ENCODE results near the gene SMPDL3A. TPM values are rescaled to one million over a fixed set of nuclear protein-coding genes. Genes with fewer than 3 reads are reported as not detected.

The SMPDL3A gene
- total and polyA plus RNA-seq, 2 of the 8 experiments (the other 6 are each of a cell fraction or from before 2014, with no cell fraction given): 3.5 to 3.9 TPM

GRCh38 chr6:122839906-122840305, 50.8 kb downstream of the SMPDL3A start:
- no peaks in the 10 kb centered on the region for H3K79me2 ChIP-seq (ENCODE audit: control insufficient read depth in 1 of 2, insufficient read depth in 2 of 2, low read length in 2 of 2)
- CTCF ChIA-PET (ENCODE audit: partially characterized antibody): interaction anchor here (0.6 to 2.7 kb wide), 38 partner anchors 10 to 1985 kb away, joined by 3 to 179 read pairs (median 6); partner anchors contain the start of genes FABP7 and SMPDL3A
- H3K4ac ChIP-seq (replicated peaks; ENCODE audit: insufficient read length, low read depth, low read length): no peak overlapping the region
- no peak for DNase-seq (ENCODE audit: low read depth in 1 of 2, low spot score in 2 of 2)
- no peaks in the 10 kb centered on the region for H4K20me1 ChIP-seq (replicated peaks in 1 of 2; ENCODE audit: control insufficient read depth in 1 of 2, insufficient read depth in 2 of 2, low read length in 2 of 2)
- no peaks in the 10 kb centered on the region for H3K27me3 ChIP-seq (replicated peaks in 1 of 4; ENCODE audit: control insufficient read depth in 3 of 4, extremely low read depth in 1 of 4, insufficient read depth in 3 of 4, low read length in 3 of 4)
- no peak overlapping the region for H3K4me2 ChIP-seq (ENCODE audit: insufficient read depth in 1 of 2, low read depth in 2 of 2, low read length in 2 of 2)
- no peak for FAIRE-seq
- H4K5ac ChIP-seq (ENCODE audit: insufficient read length, low read depth, low read length): no peak overlapping the region
- H3K18ac ChIP-seq (ENCODE audit: extremely low read depth, low read length): peak overlapping the region; percentile 51
- H4K8ac ChIP-seq (ENCODE audit: extremely low read depth, insufficient read depth, low read length): no peak overlapping the region
- H2AFZ ChIP-seq (ENCODE audit: low read length): 0 out of 2 replicates have a peak overlapping the region, but pooled peaks have one; percentile 40
- no peaks in the 10 kb centered on the region for H3K23me2 ChIP-seq (ENCODE audit: low read depth, low read length)
- no peak overlapping the region for H3K27ac ChIP-seq (ENCODE audit: low read depth, low read length)
- no peak overlapping the region for H3K56ac ChIP-seq (replicated peaks; ENCODE audit: insufficient read length, low read depth, low read length)
- no peak overlapping the region for H2BK5ac ChIP-seq (ENCODE audit: low read depth, low read length)
- H3K23ac ChIP-seq (ENCODE audit: insufficient read length): no peak overlapping the region
- H2BK120ac ChIP-seq (replicated peaks; ENCODE audit: low read depth, low read length): no peak overlapping the region
- no peak overlapping the region for H2BK20ac ChIP-seq (ENCODE audit: low read length)
- H3K9me3 ChIP-seq (ENCODE audit: insufficient read depth in 2 of 2, low read depth in 1 of 2, low read length in 1 of 2): no peaks in the 10 kb centered on the region
- H3K36me3 ChIP-seq (ENCODE audit: control insufficient read depth in 2 of 4, insufficient read depth in 4 of 4, low read length in 3 of 4): no peaks in the 10 kb centered on the region
- H3K4me3 ChIP-seq (ENCODE audit: extremely low read depth in 1 of 4, insufficient read depth in 2 of 4, low read depth in 3 of 4, low read length in 4 of 4): no peak overlapping the region
- H4K91ac ChIP-seq (replicated peaks; ENCODE audit: insufficient read length, low read length): no peak overlapping the region
- no peak overlapping the region for H2BK15ac ChIP-seq (ENCODE audit: low read length)
- H2AK5ac ChIP-seq (ENCODE audit: low read depth, low read length): no peak overlapping the region
- H3K79me1 ChIP-seq (ENCODE audit: low read depth, low read length): no peaks in the 10 kb centered on the region
- POLR2A ChIA-PET (ENCODE audit: partially characterized antibody): interaction anchor here (0.6 to 1.9 kb wide), 5 partner anchors 38 to 174 kb away, joined by 3 to 5 read pairs (median 4); partner anchors contain the start of gene SMPDL3A
- H3K4me1 ChIP-seq (replicated peaks in 1 of 4; ENCODE audit: control insufficient read depth in 3 of 4, insufficient read depth in 4 of 4, low read length in 3 of 4): peaks cover 0 to 2% (median 0%) of the 10 kb centered on the region in 4 experiments; a peak in 1 of 7 replicates
- no peak overlapping the region for H3K14ac ChIP-seq (ENCODE audit: insufficient read length)
- WGBS, 2 experiments (ENCODE audit: extremely low coverage in 1 of 2, insufficient coverage in 1 of 2, insufficient read length in 1 of 2, insufficient replicate concordance in 2 of 2, low coverage in 1 of 2, low lambda C conversion rate in 2 of 2, missing lambda C conversion rate in 1 of 2): 81% methylated on average over 8 of the region's 8 CpGs; no CpG with 5 or more reads in 1 of the 2 experiments
- no peak overlapping the region for H3K9ac ChIP-seq (replicated peaks in 1 of 4; ENCODE audit: extremely low read depth in 1 of 4, low read depth in 3 of 4, low read length in 3 of 4)
- no peak for TF ChIP-seq HDAC2 (IDR thresholded peaks at IDR 0.05; ENCODE audit: borderline replicate concordance in 1 of 2, low read depth in 2 of 2, low read length in 2 of 2)
- TF ChIP-seq JUN (IDR thresholded peaks at IDR 0.05; ENCODE audit: low read depth, low read length): no peak
- TF ChIP-seq TCF12 (IDR thresholded peaks at IDR 0.05; ENCODE audit: low read depth, low read length): no peak
- no peak for TF ChIP-seq CBX8 (IDR thresholded peaks at IDR 0.05; ENCODE audit: borderline replicate concordance, low read depth, low read length)
- TF ChIP-seq HDAC6 (IDR thresholded peaks at IDR 0.05; ENCODE audit: low read depth, low read length): no peak
- TF ChIP-seq SIRT6 (IDR thresholded peaks at IDR 0.05; ENCODE audit: low read length): no peak
- TF ChIP-seq TEAD4 (IDR thresholded peaks at IDR 0.05; ENCODE audit: low read depth, low read length): no peak
- no peak for TF ChIP-seq YY1 (IDR thresholded peaks at IDR 0.05; ENCODE audit: low read depth, low read length)
- TF ChIP-seq PHF8 (conservative IDR thresholded peaks at IDR 0.05; ENCODE audit: low read depth, low read length): no peak
- no peak for TF ChIP-seq CBX5 (IDR thresholded peaks at IDR 0.05; ENCODE audit: low read depth, low read length)
- no peak for TF ChIP-seq CHD2 (IDR thresholded peaks at IDR 0.05; ENCODE audit: low read length)
- H2BK12ac ChIP-seq (ENCODE audit: low read depth, low read length): no peak overlapping the region

All from H1 (cell line).